ENCODE data around the gene BACE2.
"Not testable (repeated sequence)": the region's sequence is repeated elsewhere in the genome, so short reads cannot be mapped to it uniquely, and the experiment has no call there.

BACE2 gene

DNA sequence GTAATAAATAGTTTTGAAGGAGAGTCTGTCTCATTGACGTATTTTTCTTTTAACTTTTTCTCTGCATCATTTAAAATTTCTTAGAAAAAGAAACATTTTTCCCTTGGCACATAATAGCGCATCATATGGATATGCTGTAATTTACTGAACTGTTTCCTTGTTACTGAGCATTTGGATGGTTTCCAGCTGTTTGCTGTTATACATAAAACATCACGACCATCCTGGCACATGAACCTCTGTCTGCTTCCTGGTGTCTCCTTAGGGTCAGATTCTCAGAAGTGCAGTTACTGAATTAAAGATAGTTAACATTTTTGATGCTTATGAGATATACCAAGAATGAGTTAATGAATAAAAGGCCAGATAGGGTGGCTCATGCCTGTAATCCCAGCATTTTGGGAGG, 67.2 kb downstream of the BACE2 start:
- in situ Hi-C loops (cut with HindIII; ENCODE audit: low sequenced_read_pairs) = no loop called here

DNA sequence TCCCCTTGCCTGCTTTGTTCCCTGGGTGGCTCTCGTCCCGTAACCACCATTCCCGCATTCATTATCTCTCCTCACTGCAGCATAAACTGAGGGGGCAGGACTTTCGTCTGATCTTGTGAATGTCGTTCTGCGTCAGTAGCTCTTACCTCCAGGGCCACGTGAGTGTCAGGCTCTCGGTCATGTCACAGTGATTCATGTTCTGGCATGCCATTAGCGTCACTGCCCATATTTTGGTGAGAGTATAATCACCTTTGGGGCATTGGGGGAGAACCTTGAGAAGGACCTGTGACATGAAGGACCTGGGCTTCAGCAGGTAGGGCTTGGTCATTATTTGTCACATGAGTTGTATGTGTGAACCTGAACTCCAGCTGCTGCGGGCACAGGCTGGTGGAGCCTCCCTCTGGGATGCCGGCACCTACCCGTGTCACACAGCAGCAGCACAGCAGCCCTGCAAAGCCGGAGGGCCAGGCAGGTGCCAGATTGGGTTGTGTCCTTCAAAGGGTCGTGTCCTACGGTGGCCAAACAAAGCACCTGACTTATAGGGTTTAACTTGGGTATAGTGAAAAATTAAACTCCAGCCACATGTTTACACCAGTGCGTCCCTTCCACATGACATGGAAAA, 68.5 kb downstream of the BACE2 start:
- in situ Hi-C loops (cut with HindIII; ENCODE audit: low sequenced_read_pairs) = no loop called here

DNA sequence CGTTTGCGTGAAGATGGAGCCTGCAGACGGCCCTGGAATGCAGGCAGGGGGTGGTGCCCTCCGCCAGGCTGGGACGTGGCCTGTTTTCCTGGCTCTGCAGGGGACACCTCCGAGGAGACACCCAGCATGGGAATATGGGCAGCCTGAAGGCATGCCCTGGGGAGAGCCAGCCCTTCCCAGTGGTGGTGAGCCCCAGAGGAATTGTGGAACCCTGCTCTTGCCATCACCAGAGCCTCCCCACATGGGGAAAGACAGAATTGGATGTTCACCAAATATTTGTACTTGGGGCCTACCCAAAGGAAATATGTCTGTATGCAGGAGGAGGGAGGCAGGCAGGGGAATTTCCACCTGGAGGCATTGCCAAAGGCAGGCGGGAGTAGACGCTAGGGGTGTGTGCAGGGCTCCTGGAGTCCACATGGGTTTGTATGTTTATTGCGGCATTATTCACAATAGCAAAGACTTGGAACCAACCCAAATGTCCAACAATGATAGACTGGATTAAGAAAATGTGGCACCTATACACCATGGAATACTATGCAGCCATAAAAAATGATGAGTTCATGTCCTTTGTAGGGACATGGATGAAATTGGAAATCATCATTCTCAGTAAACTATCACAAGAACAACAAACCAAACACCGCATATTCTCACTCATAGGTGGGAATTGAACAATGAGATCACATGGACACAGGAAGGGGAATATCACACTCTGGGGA, 70.3 kb downstream of the BACE2 start:
- in situ Hi-C loops (cut with HindIII; ENCODE audit: low sequenced_read_pairs) = not testable (repeated sequence)

DNA sequence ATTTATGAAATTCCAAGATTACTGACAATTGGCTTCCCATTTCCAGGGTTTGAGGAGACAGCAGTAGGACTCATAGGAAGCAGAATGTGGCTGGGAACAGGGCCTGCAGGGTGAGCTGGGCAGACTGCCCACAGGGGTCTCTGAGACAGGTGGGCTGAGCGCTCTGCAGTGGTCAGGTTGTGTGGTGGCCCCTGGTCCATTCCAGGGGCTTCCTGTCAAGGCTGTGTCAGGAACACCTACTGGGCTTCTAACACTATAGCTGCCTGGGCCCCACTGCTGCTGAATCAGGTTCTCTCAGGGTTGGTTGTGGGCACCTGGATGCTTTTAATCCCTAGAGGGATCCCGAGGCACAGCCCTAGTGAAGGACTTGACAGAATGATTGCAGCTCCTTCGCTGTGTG, 72.1 kb downstream of the BACE2 start:
- in situ Hi-C loops (cut with HindIII; ENCODE audit: low sequenced_read_pairs) = no loop called here

DNA sequence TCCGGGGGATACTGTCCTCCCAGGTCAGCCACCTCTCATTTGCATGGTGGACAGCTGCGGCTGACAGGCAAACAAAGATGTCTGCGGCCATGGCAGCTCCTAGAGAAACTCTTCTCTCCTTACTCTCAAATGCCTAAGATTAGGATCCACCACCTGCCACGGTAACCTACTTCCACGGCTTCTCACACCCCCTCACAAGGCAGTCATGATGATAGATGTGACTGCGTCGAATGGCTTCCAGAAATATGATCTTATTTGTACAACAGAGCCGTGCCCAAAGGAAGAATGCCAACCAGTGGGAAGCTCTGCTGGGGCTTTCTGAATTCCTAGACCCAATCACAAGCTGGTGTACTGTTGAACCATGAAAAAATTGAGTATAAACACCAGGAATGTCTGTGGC, 73.4 kb downstream of the BACE2 start:
- in situ Hi-C loops (cut with HindIII; ENCODE audit: low sequenced_read_pairs) = no loop called here

DNA sequence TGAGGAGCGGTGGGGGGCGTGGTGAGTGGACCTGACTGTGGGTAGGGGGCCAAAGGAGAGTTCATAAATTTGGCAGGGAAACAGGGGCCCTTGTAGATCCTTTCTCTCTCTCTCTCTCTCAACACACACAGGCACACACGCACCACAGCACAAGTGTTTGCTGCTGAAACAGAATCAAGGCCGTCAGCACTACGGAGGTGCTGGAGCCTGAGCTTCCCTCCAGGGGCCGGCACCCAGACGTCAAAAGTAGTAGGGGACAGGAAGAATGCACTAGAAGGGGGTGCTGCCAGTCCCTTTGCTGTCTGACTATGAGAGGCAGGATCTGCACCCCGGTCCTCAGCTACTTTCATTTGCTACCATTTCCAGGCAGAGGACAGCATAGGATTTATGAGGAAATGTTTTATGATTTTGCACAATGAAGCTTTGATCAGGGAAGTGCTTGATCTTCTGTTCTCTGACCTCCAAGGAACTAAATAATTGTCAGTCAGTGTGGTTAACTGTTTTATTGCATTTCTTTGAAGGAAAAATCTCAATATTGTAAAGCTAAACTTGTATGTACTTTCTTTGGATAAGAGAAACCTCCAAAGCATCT, 74.4 kb downstream of the BACE2 start:
- in situ Hi-C loops (cut with HindIII; ENCODE audit: low sequenced_read_pairs) = no loop called here

DNA sequence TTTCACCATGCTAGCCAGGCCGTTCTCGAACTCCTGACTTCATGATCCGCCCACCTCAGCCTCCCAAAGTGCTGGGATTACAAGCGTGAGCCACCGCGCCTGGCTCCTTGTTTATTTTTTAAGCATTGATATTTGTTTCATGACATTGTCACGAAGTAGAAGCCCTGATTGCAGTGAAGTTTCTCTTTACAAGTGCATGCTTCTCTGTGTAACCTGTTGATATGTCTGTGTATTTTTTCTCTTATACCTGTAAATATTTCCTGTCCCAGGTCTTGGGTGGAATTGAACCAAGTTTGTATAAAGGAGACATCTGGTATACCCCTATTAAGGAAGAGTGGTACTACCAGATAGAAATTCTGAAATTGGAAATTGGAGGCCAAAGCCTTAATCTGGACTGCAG, 75.1 kb downstream of the BACE2 start:
- in situ Hi-C loops (cut with HindIII; ENCODE audit: low sequenced_read_pairs) = no loop called here

DNA sequence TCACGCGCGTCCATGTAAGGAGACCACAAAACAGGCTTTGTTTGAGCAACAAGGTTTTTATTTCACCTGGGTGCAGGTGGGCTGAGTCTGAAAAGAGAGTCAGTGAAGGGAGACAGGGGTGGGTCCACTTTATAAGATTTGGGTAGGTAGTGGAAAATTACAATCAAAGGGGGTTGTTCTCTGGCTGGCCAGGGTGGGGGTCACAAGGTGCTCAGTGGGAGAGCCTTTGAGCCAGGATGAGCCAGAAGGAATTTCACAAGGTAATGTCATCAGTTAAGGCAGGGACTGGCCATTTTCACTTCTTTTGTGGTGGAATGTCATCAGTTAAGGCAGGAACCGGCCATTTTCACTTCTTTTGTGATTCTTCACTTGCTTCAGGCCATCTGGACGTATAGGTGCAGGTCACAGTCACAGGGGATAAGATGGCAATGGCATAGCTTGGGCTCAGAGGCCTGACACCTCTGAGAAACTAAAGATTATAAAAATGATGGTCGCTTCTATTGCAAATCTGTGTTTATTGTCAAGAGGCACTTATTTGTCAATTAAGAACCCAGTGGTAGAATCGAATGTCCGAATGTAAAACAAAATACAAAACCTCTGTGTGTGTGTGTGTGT, 76.4 kb downstream of the BACE2 start:
- in situ Hi-C loops (cut with HindIII; ENCODE audit: low sequenced_read_pairs) = not testable (repeated sequence)

DNA sequence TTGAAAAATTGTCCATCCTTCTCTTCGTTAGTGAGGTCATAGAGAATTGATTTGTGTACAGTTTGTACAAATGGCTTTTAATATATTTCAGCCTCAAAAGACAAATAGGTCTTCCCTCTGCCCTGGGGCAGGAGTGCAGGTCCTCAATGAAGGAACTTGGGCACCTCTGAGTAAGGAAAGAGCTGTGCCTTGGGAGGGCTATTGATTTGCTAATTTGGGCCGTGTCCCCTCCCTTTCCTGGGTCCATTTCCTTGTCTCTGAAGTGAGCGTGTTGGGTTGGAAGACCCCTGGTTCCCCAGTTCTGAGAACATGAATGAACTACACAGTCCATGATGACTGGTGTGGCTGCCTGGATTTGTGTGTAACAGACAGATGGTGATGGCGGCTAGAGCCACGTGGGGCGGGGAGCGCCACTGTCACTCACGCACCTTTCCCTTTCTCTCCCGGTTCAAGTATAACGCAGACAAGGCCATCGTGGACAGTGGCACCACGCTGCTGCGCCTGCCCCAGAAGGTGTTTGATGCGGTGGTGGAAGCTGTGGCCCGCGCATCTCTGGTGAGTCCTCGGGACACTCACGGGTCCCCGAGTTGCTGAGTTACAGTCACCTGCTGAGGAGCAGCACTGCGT, 77.7 kb downstream of the BACE2 start:
- in situ Hi-C loops (cut with HindIII; ENCODE audit: low sequenced_read_pairs) = no loop called here

DNA sequence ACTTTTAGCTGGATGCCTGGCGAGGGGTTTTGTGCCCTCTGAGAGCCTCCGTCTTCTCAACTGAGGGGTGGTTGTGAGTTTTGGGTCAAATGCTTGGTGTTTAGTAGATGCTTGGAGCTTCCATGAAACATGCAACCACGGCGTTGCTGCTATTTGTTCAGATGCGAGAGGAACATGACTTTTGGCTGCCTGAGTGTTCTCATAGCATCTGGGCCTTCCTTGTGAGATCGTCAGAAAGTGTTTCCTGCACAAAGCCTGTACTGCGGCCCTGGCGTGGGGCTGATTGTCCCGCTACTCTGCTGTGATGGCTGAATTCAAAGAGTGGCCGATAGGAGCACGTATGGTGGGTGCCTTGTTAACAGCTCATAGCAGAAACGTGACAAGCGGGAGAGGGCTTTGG, 78.8 kb downstream of the BACE2 start:
- in situ Hi-C loops (cut with HindIII; ENCODE audit: low sequenced_read_pairs) = no loop called here

DNA sequence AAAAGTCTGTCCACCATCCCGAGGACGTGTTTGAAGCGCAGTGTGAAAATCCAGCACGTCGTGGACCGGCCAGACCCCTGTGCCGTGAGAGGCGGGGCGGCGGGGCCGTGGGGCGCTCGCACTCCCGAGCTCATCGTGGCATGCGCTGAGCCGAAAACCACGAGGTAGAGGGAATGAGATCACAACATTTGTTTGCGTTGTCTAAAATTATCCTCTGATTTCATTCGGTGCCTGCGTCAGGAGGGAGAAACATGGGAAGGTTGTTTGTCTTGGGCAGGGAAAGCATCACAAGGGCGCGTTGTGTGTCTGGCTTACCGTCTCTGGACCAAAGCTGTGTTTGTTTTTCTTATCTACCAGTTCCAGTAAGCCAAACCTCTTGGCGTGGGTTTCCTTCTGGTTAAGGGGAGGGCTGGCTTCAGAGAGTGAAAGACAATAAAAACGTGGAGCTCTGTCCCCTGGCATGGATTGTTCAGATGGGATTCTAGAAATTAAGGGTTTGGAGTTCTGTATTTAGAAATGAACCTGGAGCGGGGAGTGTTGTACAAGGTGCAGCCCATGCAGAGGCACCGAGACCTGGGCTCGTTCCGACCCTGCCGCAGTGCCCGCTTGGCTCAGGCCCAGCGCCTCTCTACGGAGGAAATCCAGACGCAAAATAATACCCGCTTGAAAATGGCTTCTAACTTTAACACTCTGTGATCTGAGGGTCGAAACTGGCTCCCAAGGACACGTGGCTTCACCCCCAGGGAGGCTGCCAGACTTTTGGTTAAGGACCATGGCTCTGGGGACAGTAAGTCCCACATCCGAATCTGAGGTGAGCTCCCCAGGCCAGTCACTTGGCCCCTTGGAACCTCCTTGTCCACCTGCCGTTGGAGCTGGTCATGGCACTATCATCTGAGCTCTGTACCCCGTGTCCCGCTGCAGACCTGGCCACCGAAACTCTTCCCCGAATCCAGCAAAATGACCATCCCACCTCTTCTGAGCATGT, 79.9 kb downstream of the BACE2 start:
- in situ Hi-C loops (cut with HindIII; ENCODE audit: low sequenced_read_pairs) = no loop called here

DNA sequence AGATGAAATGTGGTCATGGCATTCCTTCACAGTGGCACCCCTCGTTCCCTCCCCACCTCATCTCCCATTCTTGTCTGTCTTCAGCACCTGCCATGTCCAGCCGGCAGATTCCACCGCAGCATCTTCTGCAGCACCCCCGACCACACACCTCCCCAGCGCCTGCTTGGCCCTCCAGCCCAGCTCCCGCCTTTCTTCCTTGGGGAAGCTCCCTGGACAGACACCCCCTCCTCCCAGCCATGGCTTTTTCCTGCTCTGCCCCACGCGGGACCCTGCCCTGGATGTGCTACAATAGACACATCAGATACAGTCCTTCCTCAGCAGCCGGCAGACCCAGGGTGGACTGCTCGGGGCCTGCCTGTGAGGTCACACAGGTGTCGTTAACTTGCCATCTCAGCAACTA, 81.5 kb downstream of the BACE2 start:
- in situ Hi-C loops (cut with HindIII; ENCODE audit: low sequenced_read_pairs) = no loop called here

DNA sequence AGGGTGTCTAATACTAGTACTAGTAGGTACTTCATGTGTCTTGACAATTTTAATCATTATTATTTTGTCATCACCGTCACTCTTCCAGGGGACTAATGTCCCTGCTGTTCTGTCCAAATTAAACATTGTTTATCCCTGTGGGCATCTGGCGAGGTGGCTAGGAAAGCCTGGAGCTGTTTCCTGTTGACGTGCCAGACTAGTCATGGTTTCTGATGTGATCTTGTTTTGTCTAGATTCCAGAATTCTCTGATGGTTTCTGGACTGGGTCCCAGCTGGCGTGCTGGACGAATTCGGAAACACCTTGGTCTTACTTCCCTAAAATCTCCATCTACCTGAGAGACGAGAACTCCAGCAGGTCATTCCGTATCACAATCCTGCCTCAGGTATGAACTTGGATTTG, 82.6 kb downstream of the BACE2 start:
- in situ Hi-C loops (cut with HindIII; ENCODE audit: low sequenced_read_pairs) = no loop called here

DNA sequence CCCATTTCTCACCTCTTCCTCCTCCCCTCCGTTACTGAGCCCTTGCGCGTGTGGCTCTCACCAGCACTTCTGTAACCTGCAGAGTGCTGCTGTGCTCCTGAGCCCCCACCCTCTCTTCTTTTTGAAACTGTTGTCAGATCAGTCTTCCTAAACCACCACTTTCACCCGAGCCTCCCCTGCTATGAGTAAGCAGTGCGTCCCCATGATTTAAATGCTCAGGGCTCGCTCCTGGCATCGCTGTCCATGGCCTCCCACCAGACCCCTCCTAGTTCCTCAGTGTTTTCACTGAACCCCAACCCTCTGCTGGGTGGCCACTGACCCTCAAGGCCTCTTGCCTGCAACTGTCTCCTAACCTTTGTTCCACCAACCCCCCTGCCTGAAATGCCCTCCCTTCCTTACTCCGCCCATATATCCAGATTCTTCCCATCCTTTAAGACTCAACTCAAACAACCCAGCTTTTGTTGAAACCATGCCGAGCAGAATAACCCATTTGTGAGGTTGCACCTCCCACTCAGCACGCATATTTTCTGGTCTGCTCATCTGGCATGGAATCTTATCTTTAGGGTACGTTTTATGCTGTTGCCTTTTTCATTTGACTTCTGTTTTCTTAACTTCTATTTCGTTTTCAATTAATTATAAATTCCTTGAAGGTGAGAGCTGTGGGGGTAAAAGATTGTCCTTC, 84.1 kb downstream of the BACE2 start:
- in situ Hi-C loops (cut with HindIII; ENCODE audit: low sequenced_read_pairs) = no loop called here

DNA sequence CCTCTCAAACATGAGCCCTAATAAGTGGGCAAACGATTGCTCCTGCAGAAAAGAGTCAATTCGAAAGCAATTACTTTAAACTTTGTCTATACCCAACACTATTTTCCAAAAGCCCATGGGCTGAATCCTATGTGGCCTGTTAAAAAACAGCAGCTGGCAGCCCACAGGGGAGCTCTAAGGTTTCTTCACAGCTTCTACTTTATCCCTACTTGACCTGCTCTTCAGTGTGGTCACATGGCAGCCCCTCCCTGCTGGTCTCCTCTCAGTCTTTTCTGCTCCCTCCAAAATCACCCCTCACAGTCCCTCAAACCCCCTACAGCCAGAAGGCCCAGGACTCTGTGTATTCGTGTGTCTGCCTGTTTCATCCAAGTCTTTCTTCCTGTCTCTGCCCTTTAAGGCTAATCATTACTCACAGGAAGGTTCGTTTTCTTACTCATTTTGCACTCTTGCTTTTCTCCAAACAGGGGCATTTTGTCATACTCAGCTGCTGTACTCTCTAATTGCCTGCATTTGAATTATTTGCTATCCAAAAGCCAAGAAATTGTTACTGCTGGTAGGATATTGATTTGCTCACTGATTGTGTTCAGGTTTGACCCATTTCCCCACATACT, 86.2 kb downstream of the BACE2 start:
- in situ Hi-C loops (cut with HindIII; ENCODE audit: low sequenced_read_pairs) = no loop called here

DNA sequence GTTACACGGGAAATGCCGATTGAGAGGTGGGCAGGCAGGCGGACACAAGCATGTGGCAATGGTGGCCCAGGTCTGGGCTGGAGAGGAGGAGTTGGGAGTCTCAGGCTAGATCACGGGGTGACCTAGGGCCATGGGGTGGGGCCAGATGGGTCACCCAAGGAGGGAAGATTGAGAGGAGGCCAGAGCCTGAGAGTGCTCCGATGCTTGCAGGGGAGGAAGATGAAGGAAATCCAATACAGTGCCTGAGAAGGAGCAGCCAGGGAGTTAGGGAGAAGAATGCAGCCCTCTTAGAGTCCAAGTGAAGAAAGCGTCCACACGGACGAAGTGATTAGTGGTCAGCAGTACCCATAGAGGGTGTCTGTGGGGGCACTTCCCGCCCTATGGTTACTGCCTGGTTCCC, 87.2 kb downstream of the BACE2 start:
- in situ Hi-C loops (cut with HindIII; ENCODE audit: low sequenced_read_pairs) = no loop called here

DNA sequence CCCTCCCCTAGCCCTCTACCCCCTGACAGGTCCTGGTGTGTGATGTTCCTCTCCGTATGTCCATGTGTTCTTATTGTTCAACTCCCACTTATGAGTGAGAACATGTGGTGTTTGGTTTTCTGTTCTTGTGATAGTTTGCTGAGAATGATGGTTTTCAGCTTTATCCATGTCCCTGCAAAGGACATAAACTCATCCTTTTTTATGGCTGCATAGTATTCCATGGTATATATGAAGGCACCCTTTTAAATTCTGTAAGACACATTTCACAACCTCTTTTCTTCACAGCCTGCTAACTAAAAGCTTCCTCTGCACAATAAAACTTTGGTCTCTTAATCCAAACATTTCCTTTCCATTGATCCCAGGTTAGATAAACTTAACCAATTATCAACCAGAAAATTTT, 88.3 kb downstream of the BACE2 start:
- in situ Hi-C loops (cut with HindIII; ENCODE audit: low sequenced_read_pairs) = not testable (repeated sequence)

DNA sequence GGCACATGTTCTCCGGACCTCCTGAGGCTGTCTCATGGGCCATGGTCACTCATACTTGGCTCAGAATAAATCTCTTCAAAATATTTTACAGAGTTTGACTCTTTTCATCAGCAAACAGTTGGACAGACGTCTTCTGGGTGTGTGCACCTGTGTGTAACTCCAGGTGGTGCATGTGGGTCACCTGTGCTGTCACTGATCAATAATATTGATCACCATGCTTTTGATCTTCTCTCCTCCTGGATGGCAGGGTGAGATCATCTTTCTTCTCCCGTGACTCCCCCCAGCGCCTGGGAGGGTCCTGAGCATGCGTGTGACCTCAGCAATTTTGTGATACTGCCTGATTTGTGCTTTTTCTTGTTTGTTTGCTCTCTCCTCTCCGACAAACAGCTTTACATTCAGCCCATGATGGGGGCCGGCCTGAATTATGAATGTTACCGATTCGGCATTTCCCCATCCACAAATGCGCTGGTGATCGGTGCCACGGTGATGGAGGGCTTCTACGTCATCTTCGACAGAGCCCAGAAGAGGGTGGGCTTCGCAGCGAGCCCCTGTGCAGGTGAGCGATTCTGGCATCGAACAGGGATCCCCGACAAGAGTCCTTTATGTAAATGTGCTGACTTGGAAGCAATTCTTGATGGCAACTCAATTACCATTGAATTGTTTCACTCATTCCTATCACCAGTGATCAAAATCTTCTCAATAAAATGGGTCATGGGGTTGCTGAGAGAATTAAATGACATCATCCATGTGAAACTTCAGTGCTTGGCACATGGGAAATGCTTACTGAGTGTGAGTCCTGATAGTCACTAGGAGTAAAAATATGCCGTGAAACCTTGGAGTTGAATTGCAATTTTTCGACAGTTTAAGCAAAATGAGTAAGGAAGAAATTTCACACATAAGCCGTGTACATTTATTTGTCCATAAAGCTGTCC, 89.1 kb downstream of the BACE2 start:
- in situ Hi-C loops (cut with HindIII; ENCODE audit: low sequenced_read_pairs) = no loop called here

Data from endothelial cell of hepatic sinusoid (primary cell).